Measurements from ENCODE around the gene MPZL3.

GRCh38 chr11:118200901-118201680 is 51.1 kb downstream of the MPZL3 start:
- TF ChIP-seq EZH2 (IDR thresholded peaks at IDR 0.05; ENCODE audit: insufficient read depth, low read length) = no peak
- TF ChIP-seq CTCF (IDR thresholded peaks at IDR 0.05; ENCODE audit: insufficient read depth, low read depth, low read length) = no peak

Data from astrocyte (in vitro differentiated cells and primary cell).